Parathyroid adenoma (tissue), 2 donors: Measurements from ENCODE around the gene C2orf69.

Experiments
- H2AFZ ChIP-seq: fragments of 300-600 bp; sonication (generic); one replicate; pipeline ENCODE4 v1.7.0; 2017; ENCODE audit warnings: antibody characterized with exemption, mild to moderate bottlenecking
- H3K27ac ChIP-seq: fragments of 300-600 bp; sonication (generic); one replicate; pipeline ENCODE4 v1.7.0; 2017
- H3K27me3 ChIP-seq: fragments of 300-600 bp; sonication (generic); one replicate; pipeline ENCODE4 v1.7.0; 2017; ENCODE audit warnings: low read length; ENCODE audit not compliant: control insufficient read depth, insufficient read depth
- H3K36me3 ChIP-seq: fragments of 300-600 bp; sonication (generic); one replicate; pipeline ENCODE4 v1.7.0; 2017; ENCODE audit warnings: low read length; ENCODE audit not compliant: control insufficient read depth, insufficient read depth
- H3K4me1 ChIP-seq: fragments of 300-600 bp; sonication (generic); one replicate; pipeline ENCODE4 v1.7.0; 2017; ENCODE audit warnings: control low read depth
- H3K4me2 ChIP-seq: fragments of 300-600 bp; sonication (generic); one replicate; pipeline ENCODE4 v1.7.0; 2017; ENCODE audit warnings: low read length
- H3K4me3 ChIP-seq: fragments of 300-600 bp; sonication (generic); one replicate; pipeline ENCODE4 v1.7.0; 2017; ENCODE audit warnings: low read depth, low read length
- H3K79me2 ChIP-seq: fragments of 300-600 bp; sonication (generic); one replicate; pipeline ENCODE4 v1.7.0; 2017; ENCODE audit warnings: control low read depth
- H3K9ac ChIP-seq: fragments of 300-600 bp; sonication (generic); one replicate; pipeline ENCODE4 v1.7.0; 2017; ENCODE audit warnings: mild to moderate bottlenecking
- H3K9me3 ChIP-seq: fragments of 300-600 bp; sonication (generic); one replicate; pipeline ENCODE4 v1.7.0; 2017; ENCODE audit warnings: low read length; ENCODE audit not compliant: control insufficient read depth
- CTCF ChIP-seq: fragments of 300-600 bp; sonication (generic); IDR thresholded peaks from one replicate; pipeline ENCODE4 v1.7.0; 2017; ENCODE audit warnings: antibody characterized with exemption, mild to moderate bottlenecking
- donor health status: primary hyperparathyroidism.

The C2orf69 gene

DNA sequence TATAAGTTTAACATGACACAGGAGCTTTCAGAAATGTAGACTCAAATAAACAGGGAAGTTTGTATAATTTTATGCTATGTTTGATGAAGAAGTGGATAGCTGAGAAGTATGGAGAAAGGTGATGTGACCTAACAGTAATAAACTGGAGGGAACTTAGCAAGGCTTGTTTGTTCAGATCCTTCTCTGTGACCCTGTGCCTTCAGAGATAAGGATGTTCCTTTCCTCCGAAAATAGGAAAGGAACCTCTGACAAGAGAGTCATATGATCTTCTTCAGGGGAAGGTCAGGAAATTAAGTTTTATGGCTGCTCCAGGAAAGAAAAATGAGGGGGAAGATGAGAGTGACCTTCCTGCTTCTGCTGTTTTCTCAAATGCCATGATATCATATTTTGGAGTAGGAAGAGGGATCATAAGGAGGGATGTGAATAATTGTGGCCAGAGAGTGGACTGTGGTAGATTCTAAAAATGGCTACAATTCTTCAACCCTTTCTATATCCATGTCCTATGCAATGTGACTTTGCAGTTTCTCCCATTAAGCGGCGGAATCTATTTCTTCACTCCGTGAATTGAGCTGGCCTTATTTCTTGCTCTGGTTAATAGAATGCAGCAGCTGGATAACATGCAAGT is 8.5 kb upstream of the C2orf69 start:
- no peaks in the 10 kb centered on the region for H3K4me1 ChIP-seq
- H3K36me3 ChIP-seq: no peaks in the 10 kb centered on the region
- H3K27me3 ChIP-seq: no peaks in the 10 kb centered on the region
- no peak for TF ChIP-seq CTCF
- no peaks in the 10 kb centered on the region for H3K9me3 ChIP-seq
- H3K4me3 ChIP-seq: no peak overlapping the region
- H3K27ac ChIP-seq: no peak overlapping the region
- no peaks in the 10 kb centered on the region for H3K79me2 ChIP-seq
- no peak overlapping the region for H3K4me2 ChIP-seq
- H2AFZ ChIP-seq: no peak overlapping the region
- H3K9ac ChIP-seq: no peak overlapping the region

GRCh38 chr2:199903111-199903510 is 8.0 kb upstream of the C2orf69 start:
- H3K27me3 ChIP-seq: no peaks in the 10 kb centered on the region
- H3K4me3 ChIP-seq: no peak overlapping the region
- no peaks in the 10 kb centered on the region for H3K9me3 ChIP-seq
- H3K9ac ChIP-seq: no peak overlapping the region
- no peak for TF ChIP-seq CTCF
- H2AFZ ChIP-seq: no peak overlapping the region
- no peaks in the 10 kb centered on the region for H3K79me2 ChIP-seq
- no peak overlapping the region for H3K27ac ChIP-seq
- H3K4me1 ChIP-seq: no peaks in the 10 kb centered on the region
- H3K4me2 ChIP-seq: no peak overlapping the region
- no peaks in the 10 kb centered on the region for H3K36me3 ChIP-seq

- no peaks in the 10 kb centered on the region for H3K27me3 ChIP-seq
- no peaks in the 10 kb centered on the region for H3K36me3 ChIP-seq
- no peak overlapping the region for H3K27ac ChIP-seq
- no peak for TF ChIP-seq CTCF
- no peaks in the 10 kb centered on the region for H3K9me3 ChIP-seq
- H2AFZ ChIP-seq: no peak overlapping the region
- H3K9ac ChIP-seq: no peak overlapping the region
- peaks cover under 1% of the 10 kb centered on the region for H3K79me2 ChIP-seq
- H3K4me3 ChIP-seq: no peak overlapping the region
- no peak overlapping the region for H3K4me2 ChIP-seq
- H3K4me1 ChIP-seq: peaks cover 7% of the 10 kb centered on the region
These were observed 3.9 kb upstream of the C2orf69 start for GRCh38 chr2:199907008-199907714.

- Histone ChIP-seq H2AFZ (peak overlapping the region; percentile 96), H3K9ac (no peak overlapping the region), H3K79me2 (peaks cover 10% of the 10 kb centered on the region), H3K4me3 (peak overlapping the region; percentile 96), H3K36me3 (no peaks in the 10 kb centered on the region), H3K27me3 (no peaks in the 10 kb centered on the region), H3K9me3 (no peaks in the 10 kb centered on the region), H3K4me2 (peak overlapping the region; percentile 97), H3K4me1 (peaks cover 16% of the 10 kb centered on the region), H3K27ac (peak overlapping the region; percentile 92)
- TF ChIP-seq CTCF: no peak
These were observed 598 bp upstream of the C2orf69 start for GRCh38 chr2:199910338-199911051.
